ENCODE measurements around the gene EPOP. TPM values are rescaled to one million over a fixed set of nuclear protein-coding genes. Genes with fewer than 3 reads are reported as not detected.

The EPOP gene
- total and polyA plus RNA-seq, 2 of the 13 experiments (the other 11 are each of a cell fraction or from before 2014, with no cell fraction given), result 14.7 to 37.8 TPM

DNA sequence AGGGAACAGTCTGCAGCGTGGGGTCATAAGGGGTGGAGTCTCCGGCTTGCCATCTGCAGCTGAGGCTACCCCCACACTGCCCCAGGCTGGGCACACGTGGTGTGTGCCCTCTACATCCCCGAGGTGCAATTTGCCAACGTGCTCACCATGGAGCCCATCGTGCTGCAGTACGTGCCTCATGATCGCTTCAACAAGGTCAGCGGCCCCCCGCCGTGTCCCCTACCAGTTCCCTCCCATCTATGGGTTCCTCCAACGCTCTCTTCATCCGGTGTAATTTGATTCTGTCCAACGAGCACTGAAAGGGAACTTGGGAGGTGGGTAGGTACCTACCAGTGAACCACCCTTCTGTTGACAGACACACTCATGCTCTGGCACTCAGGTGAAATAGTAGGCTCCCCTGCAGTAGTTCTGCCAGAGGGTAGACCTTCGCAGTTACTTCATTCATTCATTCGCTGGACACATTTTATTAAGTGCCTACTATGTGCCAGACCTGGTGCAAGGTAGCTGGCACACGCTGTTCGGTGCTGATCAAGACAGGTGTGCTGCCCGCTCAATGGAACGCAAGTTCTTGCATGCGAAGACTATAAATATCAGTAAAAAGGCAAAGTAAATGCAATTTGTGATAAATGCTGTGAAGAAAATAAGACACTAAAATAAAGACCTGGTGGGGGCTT is 33.1 kb upstream of the EPOP start (continued):
- TF ChIP-seq, protein P1, sequence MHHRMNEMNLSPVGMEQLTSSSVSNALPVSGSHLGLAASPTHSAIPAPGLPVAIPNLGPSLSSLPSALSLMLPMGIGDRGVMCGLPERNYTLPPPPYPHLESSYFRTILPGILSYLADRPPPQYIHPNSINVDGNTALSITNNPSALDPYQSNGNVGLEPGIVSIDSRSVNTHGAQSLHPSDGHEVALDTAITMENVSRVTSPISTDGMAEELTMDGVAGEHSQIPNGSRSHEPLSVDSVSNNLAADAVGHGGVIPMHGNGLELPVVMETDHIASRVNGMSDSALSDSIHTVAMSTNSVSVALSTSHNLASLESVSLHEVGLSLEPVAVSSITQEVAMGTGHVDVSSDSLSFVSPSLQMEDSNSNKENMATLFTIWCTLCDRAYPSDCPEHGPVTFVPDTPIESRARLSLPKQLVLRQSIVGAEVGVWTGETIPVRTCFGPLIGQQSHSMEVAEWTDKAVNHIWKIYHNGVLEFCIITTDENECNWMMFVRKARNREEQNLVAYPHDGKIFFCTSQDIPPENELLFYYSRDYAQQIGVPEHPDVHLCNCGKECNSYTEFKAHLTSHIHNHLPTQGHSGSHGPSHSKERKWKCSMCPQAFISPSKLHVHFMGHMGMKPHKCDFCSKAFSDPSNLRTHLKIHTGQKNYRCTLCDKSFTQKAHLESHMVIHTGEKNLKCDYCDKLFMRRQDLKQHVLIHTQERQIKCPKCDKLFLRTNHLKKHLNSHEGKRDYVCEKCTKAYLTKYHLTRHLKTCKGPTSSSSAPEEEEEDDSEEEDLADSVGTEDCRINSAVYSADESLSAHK (CRISPR knock-in tag; IDR thresholded peaks at IDR 0.05; ENCODE audit: borderline replicate concordance), result no peak
- TF ChIP-seq POLR2A (IDR thresholded peaks at IDR 0.05; ENCODE audit: insufficient read depth in 1 of 2, low read depth in 2 of 2, low read length in 2 of 2) (peak; percentile 39 to 44; a peak in 3 of 4 replicates), ZNF788 (CRISPR knock-in tag; IDR thresholded peaks at IDR 0.05; ENCODE audit: borderline replicate concordance) (no peak), NAIF1 (CRISPR knock-in tag; IDR thresholded peaks at IDR 0.05; ENCODE audit: borderline replicate concordance) (no peak), POGZ (CRISPR knock-in tag; IDR thresholded peaks at IDR 0.05) (no peak), JDP2 (CRISPR knock-in tag; IDR thresholded peaks at IDR 0.05; ENCODE audit: borderline replicate concordance) (no peak), HNRNPL (IDR thresholded peaks at IDR 0.05; ENCODE audit: low read depth, low read length) (peak; percentile 77; the same call in 1 of the 2 replicates), ZNF816 (CRISPR knock-in tag; IDR thresholded peaks at IDR 0.05; ENCODE audit: borderline replicate concordance) (no peak), ZNF44 (CRISPR knock-in tag; IDR thresholded peaks at IDR 0.05) (no peak), ZKSCAN1 (IDR thresholded peaks at IDR 0.05; ENCODE audit: low read length) (peak; percentile 82), ZNF780A (CRISPR knock-in tag; IDR thresholded peaks at IDR 0.05) (no peak), GZF1 (CRISPR knock-in tag; IDR thresholded peaks at IDR 0.05) (no peak)
- TF ChIP-seq, protein P2, sequence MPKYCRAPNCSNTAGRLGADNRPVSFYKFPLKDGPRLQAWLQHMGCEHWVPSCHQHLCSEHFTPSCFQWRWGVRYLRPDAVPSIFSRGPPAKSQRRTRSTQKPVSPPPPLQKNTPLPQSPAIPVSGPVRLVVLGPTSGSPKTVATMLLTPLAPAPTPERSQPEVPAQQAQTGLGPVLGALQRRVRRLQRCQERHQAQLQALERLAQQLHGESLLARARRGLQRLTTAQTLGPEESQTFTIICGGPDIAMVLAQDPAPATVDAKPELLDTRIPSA (CRISPR knock-in tag; IDR thresholded peaks at IDR 0.05; ENCODE audit: borderline replicate concordance), result no peak
- TF ChIP-seq, protein P3, sequence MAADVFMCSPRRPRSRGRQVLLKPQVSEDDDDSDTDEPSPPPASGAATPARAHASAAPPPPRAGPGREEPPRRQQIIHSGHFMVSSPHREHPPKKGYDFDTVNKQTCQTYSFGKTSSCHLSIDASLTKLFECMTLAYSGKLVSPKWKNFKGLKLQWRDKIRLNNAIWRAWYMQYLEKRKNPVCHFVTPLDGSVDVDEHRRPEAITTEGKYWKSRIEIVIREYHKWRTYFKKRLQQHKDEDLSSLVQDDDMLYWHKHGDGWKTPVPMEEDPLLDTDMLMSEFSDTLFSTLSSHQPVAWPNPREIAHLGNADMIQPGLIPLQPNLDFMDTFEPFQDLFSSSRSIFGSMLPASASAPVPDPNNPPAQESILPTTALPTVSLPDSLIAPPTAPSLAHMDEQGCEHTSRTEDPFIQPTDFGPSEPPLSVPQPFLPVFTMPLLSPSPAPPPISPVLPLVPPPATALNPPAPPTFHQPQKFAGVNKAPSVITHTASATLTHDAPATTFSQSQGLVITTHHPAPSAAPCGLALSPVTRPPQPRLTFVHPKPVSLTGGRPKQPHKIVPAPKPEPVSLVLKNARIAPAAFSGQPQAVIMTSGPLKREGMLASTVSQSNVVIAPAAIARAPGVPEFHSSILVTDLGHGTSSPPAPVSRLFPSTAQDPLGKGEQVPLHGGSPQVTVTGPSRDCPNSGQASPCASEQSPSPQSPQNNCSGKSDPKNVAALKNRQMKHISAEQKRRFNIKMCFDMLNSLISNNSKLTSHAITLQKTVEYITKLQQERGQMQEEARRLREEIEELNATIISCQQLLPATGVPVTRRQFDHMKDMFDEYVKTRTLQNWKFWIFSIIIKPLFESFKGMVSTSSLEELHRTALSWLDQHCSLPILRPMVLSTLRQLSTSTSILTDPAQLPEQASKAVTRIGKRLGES (CRISPR knock-in tag; IDR thresholded peaks at IDR 0.05; ENCODE audit: borderline replicate concordance), result no peak
- TF ChIP-seq, protein P4, sequence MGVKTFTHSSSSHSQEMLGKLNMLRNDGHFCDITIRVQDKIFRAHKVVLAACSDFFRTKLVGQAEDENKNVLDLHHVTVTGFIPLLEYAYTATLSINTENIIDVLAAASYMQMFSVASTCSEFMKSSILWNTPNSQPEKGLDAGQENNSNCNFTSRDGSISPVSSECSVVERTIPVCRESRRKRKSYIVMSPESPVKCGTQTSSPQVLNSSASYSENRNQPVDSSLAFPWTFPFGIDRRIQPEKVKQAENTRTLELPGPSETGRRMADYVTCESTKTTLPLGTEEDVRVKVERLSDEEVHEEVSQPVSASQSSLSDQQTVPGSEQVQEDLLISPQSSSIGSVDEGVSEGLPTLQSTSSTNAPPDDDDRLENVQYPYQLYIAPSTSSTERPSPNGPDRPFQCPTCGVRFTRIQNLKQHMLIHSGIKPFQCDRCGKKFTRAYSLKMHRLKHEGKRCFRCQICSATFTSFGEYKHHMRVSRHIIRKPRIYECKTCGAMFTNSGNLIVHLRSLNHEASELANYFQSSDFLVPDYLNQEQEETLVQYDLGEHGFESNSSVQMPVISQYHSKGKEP (CRISPR knock-in tag; IDR thresholded peaks at IDR 0.05), result no peak
